GM10847 (cell line): ENCODE results near the gene SMAD7.

Experiments used
- POLR2A ChIP-seq: IDR thresholded peaks from 2 replicates; pipeline ENCODE4 v1.6.1; 2011; ENCODE audit not compliant: insufficient read length; ENCODE audit errors: extremely low read depth

Gene SMAD7

GRCh38 chr18:48934415-48934722, 16.4 kb downstream of the SMAD7 start:
- TF ChIP-seq POLR2A: no peak

DNA sequence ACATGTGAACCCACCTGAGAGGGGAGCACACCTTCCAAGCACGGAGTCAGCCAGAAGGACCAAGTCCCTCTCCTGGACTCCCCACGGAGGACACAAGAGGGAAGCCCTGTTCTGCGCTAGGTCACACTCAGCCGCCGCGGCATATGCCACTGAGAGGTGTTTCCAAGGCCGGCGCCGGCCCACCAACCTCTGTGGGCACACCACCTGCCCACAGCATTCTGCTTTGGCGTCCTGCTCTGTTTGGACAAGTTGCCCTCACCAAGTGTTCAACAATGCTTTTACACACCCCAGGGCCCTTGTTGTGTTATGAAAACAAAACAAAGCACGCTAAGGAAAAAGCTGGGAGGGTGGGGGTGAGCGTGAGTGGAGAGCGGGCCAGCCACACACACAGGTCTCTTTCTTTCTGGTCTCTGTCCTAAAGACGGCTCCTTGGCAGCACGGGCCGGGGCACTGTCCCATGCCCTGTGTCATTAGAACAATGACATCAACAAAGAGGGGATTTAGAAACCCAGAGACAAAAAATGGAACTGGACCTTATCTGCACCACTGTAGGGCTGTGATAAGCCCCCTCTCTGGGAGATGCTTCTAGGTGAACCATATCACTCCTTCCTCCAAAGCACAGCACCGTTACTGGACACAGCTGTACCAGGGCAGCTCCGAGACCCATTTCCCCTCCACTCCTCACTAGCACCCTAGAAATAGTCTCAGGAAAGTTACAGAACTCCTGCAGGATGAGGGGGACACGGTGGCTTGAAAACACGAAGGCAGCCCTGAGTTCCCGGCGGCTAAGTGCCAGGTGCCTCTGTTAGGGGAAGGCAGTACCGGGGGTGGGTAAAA, 17.0 kb downstream of the SMAD7 start:
- no peak for TF ChIP-seq POLR2A

- no peak for TF ChIP-seq POLR2A
Measured at GRCh38 chr18:48932822-48933510, 17.8 kb downstream of the SMAD7 start.

GRCh38 chr18:48932462-48932818, 18.3 kb downstream of the SMAD7 start:
- no peak for TF ChIP-seq POLR2A

DNA sequence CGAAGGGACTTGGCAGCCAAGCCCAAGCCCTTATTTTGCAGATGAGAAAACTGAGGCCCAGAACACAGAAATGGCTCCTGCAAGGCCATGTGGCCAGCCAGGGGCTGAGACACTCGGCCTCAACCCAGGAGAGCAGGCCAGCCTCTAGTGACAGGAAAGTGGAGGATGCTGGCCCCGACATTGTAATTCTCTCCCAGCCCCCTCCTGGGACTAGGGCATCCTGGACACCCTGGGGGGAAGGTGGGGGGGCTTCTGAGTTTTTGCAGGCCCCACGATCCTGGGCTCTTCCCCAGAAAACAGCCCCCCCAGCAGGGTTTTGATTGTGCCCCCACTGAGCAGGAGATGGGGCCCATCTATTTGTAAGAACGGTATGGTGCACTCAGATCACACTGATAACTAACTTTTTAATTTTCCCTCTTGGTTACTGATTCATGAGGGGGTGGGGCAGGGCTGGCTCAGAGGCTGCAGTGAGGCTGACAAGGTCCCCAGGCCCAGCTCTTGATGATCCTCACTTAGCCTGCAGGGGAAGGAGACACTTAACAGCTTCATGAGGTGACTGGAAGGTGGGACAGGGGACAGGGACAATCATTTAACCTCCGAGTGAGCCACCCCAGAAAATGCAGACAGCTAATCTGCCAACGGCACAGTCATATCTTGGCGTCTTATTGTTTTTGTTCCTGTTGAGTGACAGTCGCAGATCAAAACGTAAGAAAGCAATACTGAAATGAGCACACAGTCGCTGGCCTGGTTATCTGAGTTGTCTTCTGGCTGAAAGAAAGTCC, 18.9 kb downstream of the SMAD7 start:
- no peak for TF ChIP-seq POLR2A

- TF ChIP-seq POLR2A: no peak
Measured at GRCh38 chr18:48930926-48931325, 19.8 kb downstream of the SMAD7 start.

DNA sequence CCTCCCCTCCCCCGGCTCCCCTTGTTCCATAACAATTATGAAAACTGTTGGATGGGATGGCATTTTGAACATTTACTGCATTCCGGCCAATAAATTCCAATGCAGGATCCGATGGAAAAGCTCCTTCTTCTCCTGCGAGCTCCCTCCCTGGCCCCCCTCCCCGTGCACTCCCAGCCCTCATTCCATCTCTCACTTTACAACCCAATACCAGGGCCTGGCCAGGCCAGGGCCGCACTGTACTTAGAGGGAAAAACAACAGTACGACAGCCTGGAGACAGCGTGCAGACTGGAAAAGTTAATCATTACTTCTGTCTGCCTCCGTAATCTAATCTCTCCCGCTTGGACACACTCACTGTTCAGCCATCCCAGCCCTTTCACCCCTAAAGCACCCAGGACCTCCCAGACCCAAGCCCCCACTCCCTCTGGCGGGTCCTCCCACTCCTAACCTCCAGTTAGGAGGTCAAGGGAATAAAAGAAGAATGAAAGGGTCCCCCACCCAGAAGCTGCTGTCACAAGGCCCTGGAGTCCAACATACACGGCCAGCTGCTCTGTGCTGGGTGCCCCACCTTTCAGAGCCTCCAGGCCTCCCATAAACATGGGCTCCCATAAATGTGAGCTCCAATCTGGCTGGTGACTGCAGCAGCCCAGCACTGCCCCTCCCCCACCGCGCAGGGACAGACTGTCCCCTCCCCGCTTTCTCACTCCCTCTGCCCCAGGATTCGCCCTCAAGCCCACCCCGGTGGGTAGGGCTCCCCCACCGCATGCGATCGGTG, 20.6 kb downstream of the SMAD7 start:
- TF ChIP-seq POLR2A: no peak

DNA sequence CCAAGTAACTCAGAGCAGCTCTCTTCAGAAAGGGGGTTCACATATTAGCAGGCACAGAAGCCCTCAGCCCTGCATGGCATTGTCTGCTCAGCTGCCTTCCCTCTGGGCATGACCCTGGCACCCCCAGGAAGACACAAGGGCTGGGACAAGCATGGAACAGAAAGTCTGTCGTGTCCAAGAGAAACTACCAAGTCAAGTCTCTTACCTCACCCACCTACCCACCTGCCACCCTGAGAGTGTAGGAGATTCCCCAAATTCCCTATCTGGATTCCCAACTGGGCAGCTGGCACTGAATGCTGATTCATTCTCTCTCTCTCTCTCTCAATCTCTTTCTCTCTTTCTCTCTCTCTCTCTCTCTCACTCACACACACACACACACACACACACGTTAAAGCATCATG, 21.6 kb downstream of the SMAD7 start:
- TF ChIP-seq POLR2A: no peak

- peak; percentile 41 for TF ChIP-seq POLR2A
Measured at GRCh38 chr18:48928787-48929186, 22.0 kb downstream of the SMAD7 start.

GRCh38 chr18:48927286-48928080, 23.3 kb downstream of the SMAD7 start:
- TF ChIP-seq POLR2A: no peak

- no peak for TF ChIP-seq POLR2A
Measured at GRCh38 chr18:48926420-48926857, 24.3 kb downstream of the SMAD7 start.

DNA sequence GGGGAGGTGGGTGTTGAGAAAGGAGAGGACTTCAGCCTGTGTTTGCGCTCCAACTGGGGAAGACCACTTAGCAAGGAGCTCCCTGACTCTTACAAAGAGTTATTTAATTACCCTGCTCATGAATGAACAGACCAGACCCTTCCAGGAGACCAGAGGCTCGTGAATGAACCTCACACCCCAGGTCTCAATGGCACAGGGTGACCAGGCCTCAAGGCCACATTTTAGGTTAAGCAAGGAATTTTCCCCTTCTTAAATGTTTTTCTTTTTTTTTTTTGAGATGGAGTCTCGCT, 25.3 kb downstream of the SMAD7 start:
- no peak for TF ChIP-seq POLR2A

DNA sequence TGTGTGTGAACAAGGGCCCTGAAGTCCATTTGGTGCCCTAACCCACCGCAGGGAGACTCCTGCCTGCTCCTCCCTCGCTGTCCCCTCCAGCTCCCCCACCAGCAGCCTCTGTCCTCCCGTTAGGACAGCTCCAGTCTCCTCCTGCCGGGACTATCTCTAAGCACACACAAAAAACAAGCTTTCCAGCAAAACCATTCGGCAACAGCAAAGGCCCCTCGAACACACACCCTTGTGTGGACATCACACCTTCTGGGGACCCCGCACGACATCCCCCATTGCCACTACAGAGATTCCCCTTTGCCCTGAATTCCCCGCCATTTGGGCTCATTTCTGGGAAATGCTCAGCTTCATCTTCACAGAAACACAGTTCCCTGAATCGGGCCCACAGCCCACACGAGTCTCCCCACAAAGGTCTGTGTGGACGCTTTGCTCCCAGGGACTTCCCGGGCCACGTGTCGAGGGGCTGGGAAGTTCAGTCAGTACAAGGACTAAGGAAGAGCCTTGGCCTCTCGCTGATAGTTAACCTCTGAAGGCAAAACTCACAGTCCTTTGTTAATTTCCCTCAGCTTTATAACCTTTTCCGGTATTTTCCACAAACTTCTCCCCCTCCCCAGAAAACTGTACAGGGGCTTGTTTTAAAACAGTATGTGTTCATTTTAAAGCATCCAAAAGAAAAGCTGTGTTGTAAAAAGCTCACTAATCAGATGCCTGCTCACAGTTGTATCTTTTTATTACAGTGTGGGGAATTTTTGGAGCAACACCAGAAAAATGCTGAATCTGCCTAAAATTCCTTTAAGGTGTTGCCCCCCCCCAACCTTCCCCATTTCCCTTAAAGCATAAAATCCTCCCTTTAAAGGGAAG, 25.9 kb downstream of the SMAD7 start:
- TF ChIP-seq POLR2A: no peak

- TF ChIP-seq POLR2A: no peak
Measured at GRCh38 chr18:48923746-48924629, 26.8 kb downstream of the SMAD7 start.
